Urinary bladder (tissue), 4 donors: Measurements from ENCODE around the gene SORT1. TPM values are rescaled to one million over a fixed set of nuclear protein-coding genes. Genes with fewer than 3 reads are reported as not detected.

Experiments
- DNase-seq: peaks from one replicate; pipeline ENCODE4 v3.0.0-alpha.2; 2015; ENCODE audit errors: extremely low spot score
- H3K27ac ChIP-seq: one replicate; pipeline ENCODE4 v1.5.1; 2013; ENCODE audit warnings: low read depth, mild to moderate bottlenecking, moderate library complexity
- H3K36me3 ChIP-seq: one replicate; pipeline ENCODE4 v1.6.1; 2013; ENCODE audit warnings: mild to moderate bottlenecking, moderate library complexity; ENCODE audit not compliant: insufficient read depth
- H3K4me1 ChIP-seq: one replicate; pipeline ENCODE4 v1.6.1; 2013; ENCODE audit warnings: mild to moderate bottlenecking, moderate library complexity; ENCODE audit not compliant: insufficient read depth
- H3K4me3 ChIP-seq: one replicate; pipeline ENCODE4 v1.5.1; 2013; ENCODE audit warnings: low read depth, low read length
- WGBS: extraction: QIAGEN DNeasy Blood & Tissue Kit; methylation state at CpG from one replicate; pipeline ENCODE4 v1.1.7; 2013; 5-methylcytosine and 5-hydroxymethylcytosine counted together
- polyA plus RNA-seq: library from polyadenylated mRNA; stranded (reverse); fragments of 200-250 nt; gene quantifications from one replicate; pipeline ENCODE4 v1.2.3, GENCODE V29; 2013
- total RNA-seq: library from RNA; depleted of rRNA; stranded (reverse); fragments of >200 nt; gene quantifications from one replicate; pipeline ENCODE4 v1.2.3, GENCODE V29; 2014
- donor health status: healthy with polysubstance abuse.
- donor health status: healthy.

The SORT1 gene
- total and polyA plus RNA-seq, 2 donors: 26.5 to 30.6 TPM

DNA sequence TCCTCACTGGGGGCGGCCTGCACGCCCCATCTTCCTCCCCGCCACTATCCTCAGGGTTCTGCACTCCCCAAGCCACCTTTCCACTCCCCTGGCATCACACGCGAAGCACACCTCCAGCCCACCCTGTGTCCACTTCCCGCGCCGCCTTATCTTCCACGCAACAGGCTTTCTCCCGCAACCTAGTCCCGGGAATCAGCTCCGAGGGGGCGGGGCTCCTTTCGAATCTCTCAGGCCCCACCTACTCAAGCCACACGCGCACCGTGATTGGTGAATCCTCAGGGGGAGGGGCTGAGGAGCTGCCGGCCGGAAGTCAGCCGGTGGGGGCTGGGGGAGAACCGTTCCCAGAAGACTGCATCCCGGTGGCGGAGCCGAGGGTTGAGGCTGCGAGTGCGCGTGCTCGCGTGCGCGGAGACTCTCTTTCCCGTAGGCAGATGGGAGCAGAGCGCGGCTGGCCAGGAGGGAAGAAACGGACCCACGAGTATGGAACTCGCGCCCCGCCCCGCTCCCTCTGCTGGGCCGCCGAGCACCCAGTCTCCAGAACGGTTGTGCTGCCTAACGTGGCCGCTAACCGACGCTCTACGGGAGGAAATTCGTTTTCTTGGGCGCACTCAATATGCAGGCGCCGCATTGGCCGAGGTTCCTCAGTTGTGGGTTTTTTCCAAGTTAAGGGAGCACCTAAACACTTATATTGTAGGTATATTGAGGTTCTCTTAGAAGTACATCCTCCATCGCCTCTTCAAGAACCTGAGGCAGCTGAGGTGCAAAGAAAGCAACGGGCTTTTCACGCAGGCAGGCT, 114.6 kb downstream of the SORT1 start, which contains the start of gene PSRC1:
PSRC1 (minus strand) TSS at position 194 of the 796 bp plus-strand sequence.
- under 1% methylated on average over 56 of the region's 56 CpGs for WGBS
- peak within 1 kb of the TSS; percentile 57 for H3K4me3 ChIP-seq
- no peaks in the 10 kb centered on the region for H3K36me3 ChIP-seq
- H3K27ac ChIP-seq: peak within 1 kb of the TSS; percentile 74
- H3K4me1 ChIP-seq: no peaks in the 10 kb centered on the region
- DNase-seq: peak; percentile 91

GRCh38 chr1:109282497-109282951, 115.2 kb downstream of the SORT1 start:
- no peak overlapping the region for H3K27ac ChIP-seq
- H3K4me1 ChIP-seq: no peaks in the 10 kb centered on the region
- DNase-seq: no peak
- H3K4me3 ChIP-seq: peak overlapping the region; percentile 52
- WGBS: 7% methylated on average over 10 of the region's 10 CpGs
- no peaks in the 10 kb centered on the region for H3K36me3 ChIP-seq

- Histone ChIP-seq H3K36me3 (no peaks in the 10 kb centered on the region), H3K4me3 (no peak overlapping the region), H3K27ac (no peak overlapping the region), H3K4me1 (no peaks in the 10 kb centered on the region)
- no peak for DNase-seq
- 56% methylated on average over 28 of the region's 28 CpGs for WGBS
Measured at GRCh38 chr1:109281680-109282496, 115.8 kb downstream of the SORT1 start.

DNA sequence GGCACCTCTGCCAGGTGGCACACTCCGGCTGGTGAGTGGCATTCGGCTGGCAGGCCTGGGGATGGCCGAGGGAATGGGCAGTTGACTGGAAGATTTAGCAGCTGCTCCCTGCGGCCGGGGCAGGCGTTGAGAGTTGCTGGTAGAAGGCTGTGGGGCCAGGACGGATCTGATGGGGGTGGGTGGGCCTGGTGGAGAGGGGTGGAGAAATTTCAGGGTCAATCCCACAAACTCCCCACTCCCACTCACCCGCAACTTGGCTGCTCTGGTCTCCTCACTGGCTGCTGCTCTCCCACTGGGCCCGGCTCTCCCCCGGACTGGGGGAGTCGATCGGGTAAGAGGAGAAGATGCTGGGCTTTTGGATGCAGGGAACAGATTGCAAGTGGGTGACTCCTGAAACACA, 116.9 kb downstream of the SORT1 start:
- Histone ChIP-seq H3K4me3 (no peak overlapping the region), H3K4me1 (no peaks in the 10 kb centered on the region), H3K36me3 (no peaks in the 10 kb centered on the region), H3K27ac (no peak overlapping the region)
- DNase-seq: no peak
- WGBS: 95% methylated on average over 12 of the region's 12 CpGs

GRCh38 chr1:109279615-109280278, 118.0 kb downstream of the SORT1 start:
- no peak for DNase-seq
- Histone ChIP-seq H3K4me3 (no peak overlapping the region), H3K4me1 (no peaks in the 10 kb centered on the region), H3K36me3 (no peaks in the 10 kb centered on the region), H3K27ac (no peak overlapping the region)
- 94% methylated on average over 5 of the region's 5 CpGs for WGBS

DNA sequence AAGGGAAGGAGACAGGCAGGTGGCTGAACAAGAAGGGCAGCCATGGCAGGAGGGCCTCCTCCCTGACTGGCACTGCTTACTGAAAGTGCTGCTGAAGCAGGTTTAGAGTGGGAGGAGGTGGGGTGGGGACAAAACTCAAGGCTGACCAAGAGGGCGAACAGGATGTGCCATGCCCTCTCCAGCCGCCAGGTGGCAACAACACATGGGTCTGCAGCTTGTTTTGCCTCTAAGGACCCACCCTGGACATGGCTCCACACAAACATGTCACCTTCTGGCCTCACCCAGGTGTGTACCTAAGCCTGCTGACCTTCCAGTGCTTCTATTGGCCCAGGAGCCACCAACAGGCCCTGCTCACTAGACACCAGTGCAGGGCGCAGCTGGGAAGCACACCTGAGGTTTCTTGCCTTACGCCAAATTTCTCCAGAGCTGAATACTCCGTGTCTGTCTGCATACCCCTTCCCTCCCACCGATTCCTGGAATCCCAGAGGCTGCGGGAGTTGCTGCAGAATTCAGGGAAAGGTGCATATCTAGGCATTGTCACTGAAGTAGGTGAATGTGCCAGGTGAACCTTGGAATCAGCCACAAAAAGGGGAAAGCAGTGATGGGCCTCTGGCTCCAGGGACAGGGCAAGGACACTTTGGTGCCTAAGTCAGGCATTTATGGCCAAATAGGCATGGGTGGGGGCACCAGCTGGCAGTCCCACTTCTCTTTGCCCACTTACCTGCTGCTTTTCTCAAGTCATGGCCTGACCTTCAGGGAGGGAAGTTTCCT, 120.1 kb downstream of the SORT1 start:
- no peaks in the 10 kb centered on the region for H3K36me3 ChIP-seq
- no peaks in the 10 kb centered on the region for H3K4me1 ChIP-seq
- DNase-seq: no peak
- 74% methylated on average over 7 of the region's 7 CpGs for WGBS
- no peak overlapping the region for H3K27ac ChIP-seq
- no peak overlapping the region for H3K4me3 ChIP-seq

- Histone ChIP-seq H3K27ac (no peak overlapping the region), H3K36me3 (no peaks in the 10 kb centered on the region), H3K4me1 (no peaks in the 10 kb centered on the region), H3K4me3 (no peak overlapping the region)
- 72% methylated on average over 9 of the region's 9 CpGs for WGBS
- no peak for DNase-seq
Measured at GRCh38 chr1:109275706-109276345, 121.9 kb downstream of the SORT1 start.

GRCh38 chr1:109274533-109275476, 122.9 kb downstream of the SORT1 start:
- DNase-seq: no peak
- Histone ChIP-seq H3K4me3 (no peak overlapping the region), H3K36me3 (no peaks in the 10 kb centered on the region), H3K27ac (peak overlapping the region; percentile 34), H3K4me1 (no peaks in the 10 kb centered on the region)
- WGBS: 50% methylated on average over 24 of the region's 24 CpGs

DNA sequence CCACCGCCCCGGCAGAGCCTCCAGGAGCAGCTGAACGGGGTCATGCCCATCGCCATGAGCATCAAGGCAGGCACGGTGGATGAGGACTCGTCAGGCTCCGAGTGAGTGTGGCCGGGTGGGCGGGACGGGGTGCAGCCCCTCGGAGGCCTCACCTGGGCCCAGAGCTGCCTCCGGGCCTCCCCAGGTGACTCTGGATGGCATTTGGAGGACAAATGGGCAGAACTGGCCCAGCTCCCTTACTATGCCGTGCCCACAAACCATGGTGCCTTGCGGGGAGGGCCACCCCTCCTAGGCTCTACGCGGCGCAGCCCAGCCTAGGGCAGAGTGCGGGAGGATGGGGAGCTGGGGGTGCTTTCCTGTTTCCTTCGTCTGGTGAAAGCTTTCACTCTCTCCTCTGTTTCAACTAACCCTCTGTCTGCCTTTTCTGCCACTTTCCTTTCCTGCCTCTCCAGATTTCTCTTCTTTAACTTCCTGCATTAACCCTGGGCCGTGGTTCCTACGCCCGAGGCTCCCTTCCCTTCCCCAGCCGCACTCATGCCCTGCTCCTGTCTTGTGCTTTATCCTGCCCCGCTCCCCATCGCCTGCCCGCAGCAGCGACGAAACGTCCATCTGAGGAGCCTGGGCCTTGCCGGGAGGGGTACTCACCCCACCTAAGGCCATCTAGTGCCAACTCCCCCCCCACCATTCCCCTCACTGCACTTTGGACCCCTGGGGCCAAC, 124.0 kb downstream of the SORT1 start:
- DNase-seq: no peak
- Histone ChIP-seq H3K4me1 (no peaks in the 10 kb centered on the region), H3K36me3 (no peaks in the 10 kb centered on the region), H3K27ac (no peak overlapping the region), H3K4me3 (no peak overlapping the region)
- 81% methylated on average over 30 of the region's 30 CpGs for WGBS

DNA sequence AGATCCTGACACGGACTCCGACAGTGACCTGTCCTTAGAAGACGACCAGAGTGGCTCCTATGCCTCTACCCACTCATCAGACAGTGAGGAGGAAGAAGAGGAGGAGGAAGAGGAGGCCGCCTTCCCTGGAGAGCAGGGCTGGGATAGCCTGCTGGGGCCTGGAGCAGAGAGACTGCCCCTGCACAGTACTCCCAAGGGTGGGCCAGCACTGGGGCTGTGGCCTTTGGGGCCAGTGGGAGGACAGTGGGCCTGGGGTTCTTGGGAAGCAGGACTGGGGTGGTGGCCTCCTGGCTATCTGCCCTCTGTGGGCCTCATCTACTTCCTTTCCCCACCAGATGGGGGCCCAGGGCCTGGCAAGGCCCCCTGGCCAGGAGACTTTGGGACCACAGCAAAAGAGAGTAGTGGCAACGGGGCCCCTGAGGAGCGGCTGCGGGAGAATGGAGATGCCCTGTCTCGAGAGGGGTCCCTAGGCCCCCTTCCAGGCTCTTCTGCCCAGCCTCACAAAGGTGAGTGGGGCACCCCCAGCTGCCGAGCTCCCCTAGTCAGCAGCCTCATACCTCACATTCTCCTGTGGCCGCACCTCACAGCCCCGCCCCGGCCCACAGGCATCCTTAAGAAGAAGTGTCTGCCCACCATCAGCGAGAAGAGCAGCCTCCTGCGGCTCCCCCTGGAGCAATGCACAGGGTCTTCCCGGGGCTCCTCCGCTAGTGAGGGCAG, 124.7 kb downstream of the SORT1 start:
- no peaks in the 10 kb centered on the region for H3K4me1 ChIP-seq
- DNase-seq: no peak
- H3K36me3 ChIP-seq: no peaks in the 10 kb centered on the region
- WGBS: 87% methylated on average over 16 of the region's 16 CpGs
- H3K4me3 ChIP-seq: no peak overlapping the region
- H3K27ac ChIP-seq: no peak overlapping the region
